SU-DHL-6 (cell line): ENCODE data around the gene OSBPL2.

Experiments
- H2AFZ ChIP-seq: fragments of 200-600 bp; sonication (generic); 2 replicates; pipeline ENCODE4 v1.6.1; 2014; ENCODE audit warnings: low read depth, mild to moderate bottlenecking, moderate library complexity, mixed read lengths, antibody characterized with exemption, low read length; ENCODE audit not compliant: severe bottlenecking
- H3F3A ChIP-seq: fragments of 200-600 bp; shearing (Covaris generic); 2 replicates; pipeline ENCODE4 v1.6.0; 2016; ENCODE audit warnings: antibody characterized with exemption, mild to moderate bottlenecking; ENCODE audit not compliant: insufficient read depth
- H3K27ac ChIP-seq: fragments of 200-600 bp; sonication (generic); 2 replicates; pipeline ENCODE4 v1.5.1; 2016; ENCODE audit warnings: low read depth, mild to moderate bottlenecking, low read length, moderate library complexity, mixed read lengths
- H3K27me3 ChIP-seq: fragments of 200-600 bp; sonication (generic), shearing (Covaris generic); 2 replicates; pipeline ENCODE4 v1.6.0; 2014; ENCODE audit warnings: mild to moderate bottlenecking, low read length
- H3K36me3 ChIP-seq: fragments of 200-600 bp; sonication (generic); 2 replicates; pipeline ENCODE4 v1.6.1; 2014; ENCODE audit warnings: mild to moderate bottlenecking, low read length, mixed read lengths
- H3K4me2 ChIP-seq: fragments of 300-600, 200-600 bp; shearing (Covaris generic), sonication (generic); 2 replicates; pipeline ENCODE4 v1.6.0; 2014; ENCODE audit warnings: low read length, low read depth, mild to moderate bottlenecking; ENCODE audit not compliant: poor library complexity, severe bottlenecking
- H3K4me3 ChIP-seq: fragments of 200-600 bp; sonication (generic); 2 replicates; pipeline ENCODE4 v1.5.1; 2014; ENCODE audit warnings: antibody characterized with exemption, low read length, mild to moderate bottlenecking, mixed read lengths; ENCODE audit not compliant: insufficient read depth, poor library complexity, severe bottlenecking
- H3K79me2 ChIP-seq: fragments of 200-600 bp; sonication (generic); 2 replicates; pipeline ENCODE4 v1.6.1; 2014; ENCODE audit warnings: mild to moderate bottlenecking, low read length, moderate library complexity; ENCODE audit not compliant: insufficient read depth
- H3K9ac ChIP-seq: fragments of 200-600 bp; sonication (generic); 2 replicates; pipeline ENCODE4 v1.7.0; 2014; ENCODE audit warnings: mild to moderate bottlenecking, low read length
- H3K9me2 ChIP-seq: fragments of 200-600 bp; sonication (generic); replicated peaks from 2 replicates; pipeline ENCODE4 v1.6.1; 2014; ENCODE audit warnings: low read length; ENCODE audit not compliant: insufficient read depth
- H3K9me3 ChIP-seq: fragments of 200-600 bp; sonication (generic); 2 replicates; pipeline ENCODE4 v1.6.1; 2014; ENCODE audit warnings: low read length, mixed read lengths; ENCODE audit not compliant: insufficient read depth
- H4K20me1 ChIP-seq: fragments of 200-600 bp; sonication (generic); 2 replicates; pipeline ENCODE4 v1.6.1; 2014; ENCODE audit warnings: low read depth, mild to moderate bottlenecking, antibody characterized with exemption, low read length, moderate library complexity, mixed read lengths
- EZH2phosphoT487 ChIP-seq: fragments of 200-600 bp; sonication (generic), shearing (Covaris generic); conservative IDR thresholded peaks from 2 replicates; pipeline ENCODE4 v1.6.1; 2018; ENCODE audit warnings: mild to moderate bottlenecking, antibody characterized with exemption, low read length, moderate library complexity, mixed read lengths
- TF ChIP-seq, protein P1 (sequence below): fragments of 200-600 bp; sonication (generic); IDR thresholded peaks from one replicate; pipeline ENCODE4 v1.5.1; 2017; ENCODE audit warnings: antibody characterized with exemption, mild to moderate bottlenecking, low read length, moderate library complexity; ENCODE audit not compliant: insufficient read depth, poor library complexity, severe bottlenecking

Gene OSBPL2

DNA sequence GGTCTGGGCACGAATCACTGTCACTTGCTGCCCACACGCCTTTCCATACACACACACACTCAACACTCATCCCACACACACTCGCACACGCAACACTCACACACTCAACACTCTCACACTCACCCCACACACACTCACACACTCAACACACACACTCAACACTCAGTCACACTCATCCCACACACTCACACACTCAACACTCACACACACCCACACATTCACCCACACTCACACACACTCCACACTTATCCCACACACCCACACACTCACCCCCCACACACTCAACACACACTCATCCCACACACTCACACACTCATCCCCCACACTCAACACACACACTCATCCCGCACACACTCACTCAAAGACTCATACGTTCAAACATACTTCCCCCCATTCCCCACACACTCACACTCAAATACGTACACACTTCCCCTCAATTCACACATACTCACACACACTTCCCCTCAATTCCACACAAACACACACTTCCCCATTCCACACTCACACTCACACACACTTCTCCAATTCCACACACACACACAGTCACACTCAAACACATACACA is 9.3 kb upstream of the OSBPL2 start:
- Histone ChIP-seq H2AFZ (no peak overlapping the region), H3K9ac (no peak overlapping the region), H4K20me1 (no peaks in the 10 kb centered on the region), H3K27ac (no peak overlapping the region), H3K9me3 (no peaks in the 10 kb centered on the region), H3K79me2 (no peaks in the 10 kb centered on the region), H3K36me3 (no peaks in the 10 kb centered on the region), H3K9me2 (no peaks in the 10 kb centered on the region), H3F3A (no peaks in the 10 kb centered on the region), H3K4me2 (no peak overlapping the region), H3K27me3 (no peaks in the 10 kb centered on the region), H3K4me3 (no peak overlapping the region)
- TF ChIP-seq, protein P1, sequence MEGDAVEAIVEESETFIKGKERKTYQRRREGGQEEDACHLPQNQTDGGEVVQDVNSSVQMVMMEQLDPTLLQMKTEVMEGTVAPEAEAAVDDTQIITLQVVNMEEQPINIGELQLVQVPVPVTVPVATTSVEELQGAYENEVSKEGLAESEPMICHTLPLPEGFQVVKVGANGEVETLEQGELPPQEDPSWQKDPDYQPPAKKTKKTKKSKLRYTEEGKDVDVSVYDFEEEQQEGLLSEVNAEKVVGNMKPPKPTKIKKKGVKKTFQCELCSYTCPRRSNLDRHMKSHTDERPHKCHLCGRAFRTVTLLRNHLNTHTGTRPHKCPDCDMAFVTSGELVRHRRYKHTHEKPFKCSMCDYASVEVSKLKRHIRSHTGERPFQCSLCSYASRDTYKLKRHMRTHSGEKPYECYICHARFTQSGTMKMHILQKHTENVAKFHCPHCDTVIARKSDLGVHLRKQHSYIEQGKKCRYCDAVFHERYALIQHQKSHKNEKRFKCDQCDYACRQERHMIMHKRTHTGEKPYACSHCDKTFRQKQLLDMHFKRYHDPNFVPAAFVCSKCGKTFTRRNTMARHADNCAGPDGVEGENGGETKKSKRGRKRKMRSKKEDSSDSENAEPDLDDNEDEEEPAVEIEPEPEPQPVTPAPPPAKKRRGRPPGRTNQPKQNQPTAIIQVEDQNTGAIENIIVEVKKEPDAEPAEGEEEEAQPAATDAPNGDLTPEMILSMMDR: no peak
- TF ChIP-seq EZH2phosphoT487: no peak

DNA sequence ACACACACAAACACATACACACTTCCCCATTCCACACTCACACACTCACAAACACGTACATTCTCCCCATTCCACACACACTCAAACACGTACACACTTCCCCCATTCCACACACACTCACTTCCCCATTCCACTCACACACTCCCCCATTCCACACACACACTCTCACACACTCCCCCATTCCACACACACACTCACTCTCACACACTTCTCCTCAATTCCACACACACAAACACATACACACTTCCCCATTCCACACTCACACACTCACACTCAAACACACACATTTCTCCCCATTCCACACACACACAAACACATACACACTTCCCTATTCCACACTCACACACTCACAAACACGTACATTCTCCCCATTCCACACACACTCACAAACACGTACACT is 8.7 kb upstream of the OSBPL2 start:
- no peak overlapping the region for H3K27ac ChIP-seq
- no peak overlapping the region for H3K9ac ChIP-seq
- H4K20me1 ChIP-seq: no peaks in the 10 kb centered on the region
- TF ChIP-seq, protein P1: no peak
- TF ChIP-seq EZH2phosphoT487: no peak
- H3K4me2 ChIP-seq: no peak overlapping the region
- H3K4me3 ChIP-seq: no peak overlapping the region
- no peaks in the 10 kb centered on the region for H3K9me3 ChIP-seq
- H3K9me2 ChIP-seq: no peaks in the 10 kb centered on the region
- no peaks in the 10 kb centered on the region for H3K36me3 ChIP-seq
- H3F3A ChIP-seq: no peaks in the 10 kb centered on the region
- no peaks in the 10 kb centered on the region for H3K27me3 ChIP-seq
- no peak overlapping the region for H2AFZ ChIP-seq
- no peaks in the 10 kb centered on the region for H3K79me2 ChIP-seq

DNA sequence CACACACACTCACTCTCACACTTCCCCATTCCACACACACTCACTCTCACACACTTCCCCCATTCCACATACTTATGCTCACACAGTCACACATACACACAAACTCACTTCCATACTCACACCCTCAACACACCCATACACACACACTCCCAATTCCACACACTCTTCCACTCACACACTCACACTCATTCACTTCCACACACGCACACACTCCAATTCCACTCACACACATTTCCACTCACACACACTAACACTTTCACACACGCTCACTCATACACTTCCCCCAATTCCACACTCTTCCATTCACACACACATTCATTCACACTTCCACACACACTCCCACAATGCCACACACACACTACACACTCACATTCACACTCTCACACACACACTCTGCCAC is 8.0 kb upstream of the OSBPL2 start:
- TF ChIP-seq, protein P1: no peak
- TF ChIP-seq EZH2phosphoT487: no peak
- Histone ChIP-seq H3K27me3 (no peaks in the 10 kb centered on the region), H3K4me3 (no peak overlapping the region), H3F3A (no peaks in the 10 kb centered on the region), H2AFZ (no peak overlapping the region), H3K9ac (no peak overlapping the region), H3K9me2 (no peaks in the 10 kb centered on the region), H3K36me3 (no peaks in the 10 kb centered on the region), H3K27ac (no peak overlapping the region), H3K9me3 (no peaks in the 10 kb centered on the region), H3K79me2 (no peaks in the 10 kb centered on the region), H4K20me1 (no peaks in the 10 kb centered on the region), H3K4me2 (no peak overlapping the region)
